Heart left ventricle (tissue), 13 donors: ENCODE results near the gene MT1A.

Source experiments
- POLR2A ChIP-seq, 2 donors: fragments of 450-650 bp; IDR thresholded peaks; one replicate each; pipeline ENCODE4 v1.6.1; 2017; ENCODE audit warnings: antibody characterized with exemption in 2 of 2, mild to moderate bottlenecking in 2 of 2, moderate library complexity in 2 of 2
- TF ChIP-seq, protein P1 (sequence below), 12 donors: fragments of 200-600 bp; sonication (generic) in 4 of 12; IDR thresholded peaks; one replicate each; pipeline versions ENCODE4 v1.5.0 to v1.8.0; 2018 to 2022; ENCODE audit warnings: antibody characterized with exemption in 12 of 12, mild to moderate bottlenecking in 5 of 12
- donor health status: ischemic (EF 13 %, LVEDD 7.1; RV severe dilation, severe dysfunction).
- donor health status: DM: no; HTN: yes; CAD: no.
- donor health status: DM: no; HTN: no; CAD: no.
- donor health status: ischemic (EF 25% LVEDD 6.9; RV normal size, moderate dysfunction).
- donor health status: ischemic (EF 25% LVEDD 5.7; RV mildly dilated, moderate dysfunction).
- donor health status: ischemic (EF 35%, LVEDD 5.7; RV mildly dilated, moderate dysfunction).
- donor health status: nonischemic (EF 11% LVEDD 7.7; RV severe dilation, severe dysfunction).
- donor health status: DM: yes; HTN: yes; CAD: no.
- donor health status: PGD.
- donor health status: ischemic (EF 29% LVEDD 5.4; RV normal size, mild dysfunction).
- donor health status: nonischemic (EF 23%, LVEDD 6.1; RV moderate dilation, normal function).

DNA sequence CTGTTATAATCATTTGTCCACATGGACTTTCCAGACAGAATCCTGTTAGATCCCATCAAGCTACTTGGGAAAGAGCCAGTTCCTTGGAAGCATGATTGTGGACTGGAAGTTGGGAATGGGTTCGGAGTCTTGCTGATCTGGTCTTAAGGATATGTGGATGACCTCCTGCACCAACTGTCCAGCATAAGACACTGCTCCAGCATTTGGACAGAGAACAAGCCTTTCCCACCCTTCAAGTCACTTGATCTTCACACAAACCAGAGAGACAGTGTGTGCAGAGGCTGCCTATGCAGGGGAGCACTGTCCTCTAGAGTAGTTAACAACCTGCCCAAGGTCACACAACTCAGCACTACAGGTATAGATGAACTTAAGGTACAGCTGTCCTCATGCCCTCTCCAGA is 7.4 kb downstream of the MT1A start:
- TF ChIP-seq, protein P1, sequence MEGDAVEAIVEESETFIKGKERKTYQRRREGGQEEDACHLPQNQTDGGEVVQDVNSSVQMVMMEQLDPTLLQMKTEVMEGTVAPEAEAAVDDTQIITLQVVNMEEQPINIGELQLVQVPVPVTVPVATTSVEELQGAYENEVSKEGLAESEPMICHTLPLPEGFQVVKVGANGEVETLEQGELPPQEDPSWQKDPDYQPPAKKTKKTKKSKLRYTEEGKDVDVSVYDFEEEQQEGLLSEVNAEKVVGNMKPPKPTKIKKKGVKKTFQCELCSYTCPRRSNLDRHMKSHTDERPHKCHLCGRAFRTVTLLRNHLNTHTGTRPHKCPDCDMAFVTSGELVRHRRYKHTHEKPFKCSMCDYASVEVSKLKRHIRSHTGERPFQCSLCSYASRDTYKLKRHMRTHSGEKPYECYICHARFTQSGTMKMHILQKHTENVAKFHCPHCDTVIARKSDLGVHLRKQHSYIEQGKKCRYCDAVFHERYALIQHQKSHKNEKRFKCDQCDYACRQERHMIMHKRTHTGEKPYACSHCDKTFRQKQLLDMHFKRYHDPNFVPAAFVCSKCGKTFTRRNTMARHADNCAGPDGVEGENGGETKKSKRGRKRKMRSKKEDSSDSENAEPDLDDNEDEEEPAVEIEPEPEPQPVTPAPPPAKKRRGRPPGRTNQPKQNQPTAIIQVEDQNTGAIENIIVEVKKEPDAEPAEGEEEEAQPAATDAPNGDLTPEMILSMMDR (IDR thresholded peaks at IDR 0.05), result no peak
- TF ChIP-seq POLR2A (IDR thresholded peaks at IDR 0.05), result no peak
